HepG2 (cell line): ENCODE measurements around the gene XPC. TPM values are rescaled to one million over a fixed set of nuclear protein-coding genes. Genes with fewer than 3 reads are reported as not detected.
A peak's percentile ranks its signal among the peaks of the same experiment; 100 is the strongest.

Experiments used
- CTCF ChIP-seq: sonication (generic); formaldehyde crosslinking; IDR thresholded peaks from 2 replicates; pipeline ENCODE4 v1.5.0; 2020; ENCODE audit warnings: mild to moderate bottlenecking, missing genetic modification reagents, moderate library complexity
- GPN1 ChIP-seq: sonication (generic); formaldehyde crosslinking; IDR thresholded peaks from 2 replicates; pipeline ENCODE4 v1.5.1; 2020; ENCODE audit warnings: missing genetic modification reagents, borderline replicate concordance
- MED1 ChIP-seq: sonication (generic); formaldehyde crosslinking; IDR thresholded peaks from 2 replicates; pipeline ENCODE4 v1.4.0; 2020; ENCODE audit warnings: missing genetic modification reagents
- NFE2L2 ChIP-seq: fragments of 150-350 bp; IDR thresholded peaks from 2 replicates; pipeline ENCODE4 v1.6.1; 2014; ENCODE audit warnings: low read length
- PATZ1 ChIP-seq: sonication (generic); formaldehyde crosslinking; IDR thresholded peaks from 2 replicates; pipeline ENCODE4 v1.4.0; 2020; ENCODE audit warnings: missing genetic modification reagents
- PBX3 ChIP-seq: sonication (generic); formaldehyde crosslinking; IDR thresholded peaks from 2 replicates; pipeline ENCODE4 v1.8.1; 2023; ENCODE audit warnings: missing genetic modification reagents, inconsistent platforms, borderline replicate concordance
- PTBP1 ChIP-seq: fragments of 200-400 bp; formaldehyde crosslinking; IDR thresholded peaks from 2 replicates; pipeline ENCODE4 v1.6.1; 2018; ENCODE audit warnings: low read length, low read depth; ENCODE audit not compliant: poor library complexity, severe bottlenecking
- SP4 ChIP-seq: sonication (generic); formaldehyde crosslinking; IDR thresholded peaks from 2 replicates; pipeline ENCODE4 v1.8.1; 2023; ENCODE audit warnings: mild to moderate bottlenecking, missing genetic modification reagents
- TBX3 ChIP-seq: fragments of 450-650 bp; IDR thresholded peaks from 2 replicates; pipeline ENCODE4 v1.6.1; 2017; ENCODE audit warnings: antibody characterized with exemption, mild to moderate bottlenecking, inconsistent platforms, borderline replicate concordance
- TFAP4 ChIP-seq: sonication (generic); IDR thresholded peaks from 2 replicates; pipeline ENCODE4 v1.6.1; 2016; ENCODE audit warnings: low read depth, borderline replicate concordance
- ZFP82 ChIP-seq: sonication (generic); formaldehyde crosslinking; IDR thresholded peaks from 2 replicates; pipeline ENCODE4 v1.5.1; 2020; ENCODE audit warnings: mild to moderate bottlenecking, missing genetic modification reagents, borderline replicate concordance
- ZNF121 ChIP-seq: sonication (generic); formaldehyde crosslinking; IDR thresholded peaks from 2 replicates; pipeline ENCODE4 v1.5.0; 2020; ENCODE audit warnings: mild to moderate bottlenecking, missing genetic modification reagents
- ZNF317 ChIP-seq: sonication (generic); formaldehyde crosslinking; IDR thresholded peaks from 2 replicates; pipeline ENCODE4 v1.5.0; 2020; ENCODE audit warnings: mild to moderate bottlenecking, missing genetic modification reagents
- ZNF674 ChIP-seq: sonication (generic); formaldehyde crosslinking; IDR thresholded peaks from 2 replicates; pipeline ENCODE4 v1.5.0; 2020; ENCODE audit warnings: low read depth, mild to moderate bottlenecking, missing genetic modification reagents
- ZNF737 ChIP-seq: sonication (generic); formaldehyde crosslinking; IDR thresholded peaks from 2 replicates; pipeline ENCODE4 v1.5.0; 2020; ENCODE audit warnings: missing genetic modification reagents, mild to moderate bottlenecking, borderline replicate concordance
- ZNF782 ChIP-seq: sonication (generic); formaldehyde crosslinking; IDR thresholded peaks from 2 replicates; pipeline ENCODE4 v1.4.0; 2020; ENCODE audit warnings: missing genetic modification reagents, mild to moderate bottlenecking, borderline replicate concordance
- ZXDC ChIP-seq: sonication (generic); formaldehyde crosslinking; IDR thresholded peaks from 2 replicates; pipeline ENCODE4 v1.5.0; 2020; ENCODE audit warnings: mild to moderate bottlenecking, missing genetic modification reagents
- polyA plus RNA-seq, 8 experiments: library from polyadenylated mRNA; depleted of rRNA in 3 of 8; stranded (reverse) in 7 of 8; unstranded in 1 of 8; fragments of >200 nt; fragmentation: Illumina TruSeq in 4 of 8; extraction: Trizol in 4 of 8; gene quantifications; 2 replicates each; pipeline versions ENCODE4 v1.2.1 to v1.2.3, GENCODE V29; 2011 to 2016; ENCODE audit warnings: low read depth in 4 of 8, missing spikeins in 1 of 8, mixed read lengths in 1 of 8; ENCODE audit not compliant: insufficient read depth in 1 of 8
- total RNA-seq, 5 experiments: library from RNA; depleted of rRNA; stranded (reverse); fragments of >200 nt; fragmentation: Illumina TruSeq; extraction: Trizol; gene quantifications; 2 replicates each; pipeline ENCODE4 v1.2.3, GENCODE V29; 2016; ENCODE audit warnings: low read depth in 1 of 5

Gene XPC
- total and polyA plus RNA-seq, 2 of the 13 experiments (the other 11 are each of a cell fraction or from before 2014, with no cell fraction given): 9.4 to 24.1 TPM

GRCh38 chr3:14178247-14179113 is at the start of gene XPC, which contains the start of gene LSM3 (continued):
- TF ChIP-seq ZXDC (CRISPR knock-in tag) (no peak; the same call in 1 of the 2 replicates), ZNF121 (CRISPR knock-in tag) (no peak), ZFP82 (CRISPR knock-in tag) (peak; percentile 95; the same call in 1 of the 2 replicates), TBX3 (no peak), PBX3 (CRISPR knock-in tag) (no peak), MED1 (CRISPR knock-in tag) (peak; percentile 54; the same call in 1 of the 2 replicates), PATZ1 (CRISPR knock-in tag) (0 out of 2 replicates have a peak, but pooled peaks have one; percentile 53), ZNF317 (CRISPR knock-in tag) (no peak), NFE2L2 (no peak), SP4 (CRISPR knock-in tag) (peak; percentile 96), ZNF674 (CRISPR knock-in tag) (peak; percentile 94), PTBP1 (no peak), ZNF737 (no peak), TFAP4 (no peak), ZNF782 (CRISPR knock-in tag) (peak; percentile 72), GPN1 (CRISPR knock-in tag) (no peak), CTCF (no peak)
